Central memory CD8-positive, alpha-beta T cell (primary cell): ENCODE data around the gene TPRA1.
A peak's percentile ranks its signal among the peaks of the same experiment; 100 is the strongest.

Experiments
- ATAC-seq: fragments of 150-1000 bp; cut with Tn5 transposase; replicated peaks from 2 replicates; pipeline ENCODE4 v1.10.0; 2022; ENCODE audit warnings: mild to moderate bottlenecking, moderate FRiP score, moderate number of reproducible peaks; ENCODE audit not compliant: poor library complexity, severe bottlenecking; ENCODE audit errors: extremely low read depth
- DNase-seq, 2 donors: peaks; one replicate each; pipeline ENCODE4 v3.0.0; 2021; ENCODE audit warnings: low spot score in 2 of 2
- H3K27ac Mint-ChIP-seq: one replicate; pipeline ENCODE4 v1.8.0; 2022; ENCODE audit warnings: low read depth, mild to moderate bottlenecking, moderate library complexity, mixed read lengths
- H3K27me3 Mint-ChIP-seq: one replicate; pipeline ENCODE4 v1.8.0; 2022; ENCODE audit warnings: mixed read lengths
- H3K36me3 Mint-ChIP-seq: one replicate; pipeline ENCODE4 v1.8.0; 2022; ENCODE audit warnings: mild to moderate bottlenecking, moderate library complexity, mixed read lengths; ENCODE audit not compliant: insufficient read depth
- H3K4me1 Mint-ChIP-seq: one replicate; pipeline ENCODE4 v1.8.0; 2022; ENCODE audit warnings: mixed read lengths
- H3K4me3 Mint-ChIP-seq: one replicate; pipeline ENCODE4 v1.8.0; 2022; ENCODE audit warnings: mild to moderate bottlenecking, moderate library complexity, mixed read lengths
- H3K9me3 Mint-ChIP-seq: one replicate; pipeline ENCODE4 v1.8.0; 2022; ENCODE audit warnings: mixed read lengths

The TPRA1 gene

DNA sequence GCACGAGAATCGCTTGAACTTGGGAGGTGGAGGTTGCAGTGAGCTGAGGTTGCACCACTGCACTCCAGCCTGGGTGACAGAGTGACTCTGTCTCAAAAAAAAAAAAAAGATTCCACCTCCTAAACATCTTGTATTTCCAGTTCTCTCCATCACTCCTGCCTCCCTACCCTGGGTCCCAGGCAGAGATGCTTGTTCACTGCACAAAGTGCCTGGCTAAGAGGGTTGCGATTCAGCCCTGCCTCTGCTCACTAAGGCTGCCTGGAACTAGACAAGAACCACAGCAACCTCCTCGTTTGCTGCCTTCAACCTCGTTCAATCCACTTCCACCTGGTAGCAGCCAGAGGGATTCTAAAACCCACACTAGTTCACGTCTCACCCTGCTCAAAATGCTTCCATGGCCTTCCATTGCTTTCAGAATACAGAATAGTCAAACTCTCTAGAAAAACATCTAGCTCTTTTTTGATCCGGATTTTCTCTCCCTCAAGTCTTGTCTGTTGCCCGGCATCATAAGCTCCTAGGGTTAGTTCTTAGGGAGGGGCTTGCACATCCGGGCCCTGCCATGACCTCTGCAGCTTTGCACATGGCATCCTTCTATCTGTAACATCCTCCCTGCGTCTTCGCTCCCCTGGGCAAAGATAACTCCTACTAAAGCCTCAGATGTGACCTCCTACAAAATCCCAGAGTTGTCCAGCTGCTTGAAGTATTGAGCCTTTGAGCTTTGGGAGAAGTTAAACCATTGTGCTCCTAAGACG is 6.7 kb upstream of the TPRA1 start:
- peaks cover 13% of the 10 kb centered on the region for H3K4me1 Mint-ChIP-seq
- peaks cover 7% of the 10 kb centered on the region for H3K36me3 Mint-ChIP-seq

GRCh38 chr3:127595303-127595702 is 4.8 kb upstream of the TPRA1 start:
- Mint-ChIP-seq H3K4me1 (peaks cover 21% of the 10 kb centered on the region), H3K27me3 (no peaks in the 10 kb centered on the region), H3K4me3 (no peak overlapping the region), H3K9me3 (no peaks in the 10 kb centered on the region), H3K36me3 (peaks cover 10% of the 10 kb centered on the region), H3K27ac (no peak overlapping the region)
- DNase-seq (no peak), ATAC-seq (no peak)

More for the DNA sequence above, 6.7 kb upstream of the TPRA1 start:
- peak overlapping the region; percentile 44 for H3K27ac Mint-ChIP-seq
- peak overlapping the region; percentile 68 for H3K4me3 Mint-ChIP-seq
- no peaks in the 10 kb centered on the region for H3K9me3 Mint-ChIP-seq
- H3K27me3 Mint-ChIP-seq = no peaks in the 10 kb centered on the region
- DNase-seq (no peak), ATAC-seq (no peak)

GRCh38 chr3:127593178-127593577 is 2.6 kb upstream of the TPRA1 start:
- Mint-ChIP-seq H3K9me3 (no peaks in the 10 kb centered on the region), H3K4me3 (no peak overlapping the region), H3K36me3 (peaks cover 8% of the 10 kb centered on the region), H3K27me3 (no peaks in the 10 kb centered on the region), H3K4me1 (peaks cover 30% of the 10 kb centered on the region), H3K27ac (no peak overlapping the region)
- DNase-seq (no peak), ATAC-seq (no peak)

DNA sequence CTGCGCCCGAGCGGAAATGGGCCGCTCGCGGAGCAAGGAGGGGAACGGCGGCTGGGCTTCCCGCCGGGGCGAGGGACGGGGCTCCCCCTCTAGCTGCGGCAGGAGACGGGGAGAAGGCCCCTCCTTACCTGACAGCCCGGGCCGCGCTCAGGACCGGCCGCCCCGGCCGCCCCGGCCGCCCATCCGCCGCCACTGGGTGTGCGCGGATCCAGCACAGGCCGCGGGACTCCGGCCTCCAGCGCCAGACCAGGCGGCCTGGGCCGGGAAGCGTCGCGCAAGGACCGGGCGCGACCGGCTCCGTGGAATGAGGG is 296 bp downstream of the TPRA1 start:
- DNase-seq (no peak), ATAC-seq (peak; percentile 34)
- Mint-ChIP-seq H3K4me1 (peaks cover 43% of the 10 kb centered on the region), H3K36me3 (peaks cover 7% of the 10 kb centered on the region), H3K4me3 (peak overlapping the region; percentile 94), H3K9me3 (no peaks in the 10 kb centered on the region), H3K27me3 (no peaks in the 10 kb centered on the region), H3K27ac (peak overlapping the region; percentile 93)

- ATAC-seq = no peak
- Mint-ChIP-seq H3K27ac (no peak overlapping the region), H3K9me3 (no peaks in the 10 kb centered on the region), H3K36me3 (peaks cover 7% of the 10 kb centered on the region), H3K4me3 (peak overlapping the region; percentile 94), H3K27me3 (no peaks in the 10 kb centered on the region), H3K4me1 (peaks cover 48% of the 10 kb centered on the region)
- no peak for DNase-seq
These were observed 792 bp downstream of the TPRA1 start for GRCh38 chr3:127589600-127590281.

- Mint-ChIP-seq H3K27ac (no peak overlapping the region), H3K4me3 (peak overlapping the region; percentile 94), H3K36me3 (peaks cover 10% of the 10 kb centered on the region), H3K9me3 (no peaks in the 10 kb centered on the region), H3K27me3 (no peaks in the 10 kb centered on the region), H3K4me1 (peaks cover 53% of the 10 kb centered on the region)
- ATAC-seq (no peak), DNase-seq (no peak)
These were observed 1.5 kb downstream of the TPRA1 start for GRCh38 chr3:127588806-127589577.

DNA sequence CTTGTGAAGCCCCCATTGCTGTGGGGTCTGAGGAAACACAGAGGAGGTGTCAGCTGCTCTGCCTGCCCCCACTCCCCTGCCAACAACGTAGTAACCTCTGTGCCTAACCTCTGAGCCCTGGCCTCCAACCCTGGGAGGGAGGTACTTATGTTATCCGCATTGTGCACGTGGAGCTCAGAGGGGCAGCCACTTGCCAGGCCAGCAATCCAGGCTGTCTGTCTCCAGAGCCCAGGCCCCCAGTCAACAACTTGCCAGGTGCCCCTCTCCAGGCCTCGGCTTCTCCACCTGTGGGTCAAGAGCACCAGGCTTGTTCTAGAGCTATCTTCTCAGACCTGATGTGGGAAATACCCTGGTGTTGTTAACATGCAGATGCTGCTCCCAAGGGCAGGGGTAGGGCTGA is 2.7 kb downstream of the TPRA1 start:
- no peak for DNase-seq
- H3K36me3 Mint-ChIP-seq = peaks cover 10% of the 10 kb centered on the region
- ATAC-seq = no peak
- no peaks in the 10 kb centered on the region for H3K27me3 Mint-ChIP-seq
- H3K4me1 Mint-ChIP-seq = peaks cover 53% of the 10 kb centered on the region
- H3K9me3 Mint-ChIP-seq = no peaks in the 10 kb centered on the region
- no peak overlapping the region for H3K4me3 Mint-ChIP-seq
- no peak overlapping the region for H3K27ac Mint-ChIP-seq

- DNase-seq (no peak), ATAC-seq (no peak)
- H3K27me3 Mint-ChIP-seq = no peaks in the 10 kb centered on the region
- no peak overlapping the region for H3K4me3 Mint-ChIP-seq
- no peak overlapping the region for H3K27ac Mint-ChIP-seq
- H3K9me3 Mint-ChIP-seq = no peaks in the 10 kb centered on the region
- H3K36me3 Mint-ChIP-seq = peaks cover 13% of the 10 kb centered on the region
- H3K4me1 Mint-ChIP-seq = peaks cover 50% of the 10 kb centered on the region
These were observed 4.6 kb downstream of the TPRA1 start for GRCh38 chr3:127585813-127586413.

DNA sequence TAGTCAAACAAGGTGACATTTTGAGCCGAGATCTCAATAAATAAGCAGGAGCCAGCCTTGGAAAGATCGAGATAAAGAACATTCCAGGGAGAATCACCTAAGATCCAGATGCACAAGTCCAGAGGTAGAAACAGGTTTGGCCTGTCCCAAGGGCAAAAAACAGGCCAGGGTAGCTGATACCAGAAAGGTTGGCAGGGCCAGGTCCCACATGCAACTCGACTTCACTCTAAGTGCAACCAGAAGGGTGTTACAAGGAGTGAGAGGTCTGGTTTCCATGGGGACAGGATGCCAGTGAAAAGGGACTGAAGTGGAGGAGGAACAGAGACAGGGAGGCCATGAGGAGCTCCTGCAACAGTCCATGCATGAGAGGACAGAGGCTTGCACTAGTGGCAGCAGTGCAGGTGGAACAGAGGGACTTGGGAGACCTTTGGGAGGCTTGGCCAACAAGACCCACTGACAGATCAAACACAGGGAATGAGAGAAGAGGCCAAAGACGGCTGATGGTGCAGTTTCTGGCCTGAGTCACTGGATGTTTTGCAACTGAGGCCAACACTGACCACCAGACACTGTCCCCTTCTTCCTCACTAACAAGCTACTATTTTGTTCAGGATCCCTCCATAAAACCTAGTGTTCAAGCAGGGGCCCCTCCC is 5.2 kb downstream of the TPRA1 start:
- DNase-seq (no peak), ATAC-seq (no peak)
- no peaks in the 10 kb centered on the region for H3K9me3 Mint-ChIP-seq
- peak overlapping the region; percentile 67 for H3K27ac Mint-ChIP-seq
- H3K4me1 Mint-ChIP-seq = peaks cover 57% of the 10 kb centered on the region
- no peak overlapping the region for H3K4me3 Mint-ChIP-seq
- no peaks in the 10 kb centered on the region for H3K27me3 Mint-ChIP-seq
- H3K36me3 Mint-ChIP-seq = peaks cover 14% of the 10 kb centered on the region

DNA sequence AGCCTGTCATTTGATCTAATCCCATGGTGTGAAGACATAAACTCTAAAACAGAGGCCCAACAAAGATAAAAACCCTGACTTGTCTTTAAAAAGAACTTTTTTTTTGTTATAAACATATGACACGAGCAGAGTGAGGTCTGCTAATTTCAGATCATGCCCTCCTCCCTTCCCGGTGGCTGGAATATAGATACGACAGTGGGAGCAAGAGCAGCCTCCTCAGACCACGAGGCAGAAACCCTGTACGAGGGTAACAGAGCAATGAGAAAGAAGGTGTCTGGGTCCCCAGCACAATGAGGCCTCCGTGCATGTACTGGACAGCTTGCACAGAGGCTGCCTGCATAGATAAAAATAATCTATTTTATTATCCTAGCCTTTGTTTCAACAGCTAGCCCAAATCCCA is 5.8 kb downstream of the TPRA1 start:
- no peak overlapping the region for H3K4me3 Mint-ChIP-seq
- no peaks in the 10 kb centered on the region for H3K9me3 Mint-ChIP-seq
- no peaks in the 10 kb centered on the region for H3K27me3 Mint-ChIP-seq
- H3K4me1 Mint-ChIP-seq = peaks cover 60% of the 10 kb centered on the region
- ATAC-seq (no peak), DNase-seq (no peak)
- peaks cover 14% of the 10 kb centered on the region for H3K36me3 Mint-ChIP-seq
- H3K27ac Mint-ChIP-seq = peak overlapping the region; percentile 67

DNA sequence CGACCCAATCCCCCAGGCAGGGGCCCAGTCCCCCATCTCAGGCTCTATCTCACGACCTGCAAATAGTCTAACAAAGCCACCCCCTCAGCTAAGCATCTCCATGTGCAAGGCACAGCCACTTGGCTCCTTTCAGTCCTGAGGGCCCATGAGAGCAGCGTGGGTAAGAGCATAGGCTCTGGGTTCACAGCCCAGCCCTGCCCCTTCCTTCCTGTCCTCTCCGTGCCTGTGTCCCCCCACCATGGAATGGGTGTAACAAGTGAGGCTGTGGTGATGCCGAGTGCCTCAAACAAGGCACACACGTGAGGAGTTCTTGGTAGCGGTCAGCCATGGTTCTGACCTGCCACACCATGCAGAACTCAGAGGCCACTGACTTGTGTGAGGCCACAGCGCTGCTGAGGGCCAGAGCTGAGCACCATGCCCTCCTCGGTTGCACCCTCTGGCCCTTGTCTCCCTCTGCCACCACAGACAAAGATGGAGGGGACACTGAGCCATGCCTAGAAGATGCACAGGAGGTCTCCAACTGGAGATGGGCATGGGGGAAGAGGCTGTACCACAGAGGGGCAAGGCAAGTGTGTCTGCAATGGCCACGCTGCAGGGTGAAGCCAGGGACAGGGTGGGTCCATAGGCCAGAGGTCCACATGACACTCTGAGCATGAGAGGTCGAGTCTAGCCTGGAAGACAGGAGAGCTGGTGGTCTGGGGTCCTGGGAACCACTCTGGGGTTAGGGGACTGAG is 10.0 kb downstream of the TPRA1 start:
- DNase-seq = no peak
- ATAC-seq = no peak
- Mint-ChIP-seq H3K27ac (peak overlapping the region; percentile 62), H3K27me3 (no peaks in the 10 kb centered on the region), H3K9me3 (no peaks in the 10 kb centered on the region), H3K4me1 (peaks cover 39% of the 10 kb centered on the region), H3K36me3 (peaks cover 12% of the 10 kb centered on the region), H3K4me3 (no peak overlapping the region)

GRCh38 chr3:127578802-127579201 is 11.7 kb downstream of the TPRA1 start:
- DNase-seq = no peak
- no peaks in the 10 kb centered on the region for H3K9me3 Mint-ChIP-seq
- H3K36me3 Mint-ChIP-seq = peaks cover 13% of the 10 kb centered on the region
- H3K27me3 Mint-ChIP-seq = no peaks in the 10 kb centered on the region
- ATAC-seq = no peak
- H3K4me3 Mint-ChIP-seq = no peak overlapping the region
- H3K4me1 Mint-ChIP-seq = peaks cover 35% of the 10 kb centered on the region
- H3K27ac Mint-ChIP-seq = no peak overlapping the region
